CD4-positive, alpha-beta T cell treated with Interleukin-6 at 100 ng/mL for 8 hours (primary cell): ENCODE results near the gene SLC22A23.

Source experiments
- DNase-seq: peaks from one replicate; pipeline ENCODE4 v3.0.0-alpha.2; 2020; ENCODE audit warnings: mixed read lengths, low spot score

Gene SLC22A23

DNA sequence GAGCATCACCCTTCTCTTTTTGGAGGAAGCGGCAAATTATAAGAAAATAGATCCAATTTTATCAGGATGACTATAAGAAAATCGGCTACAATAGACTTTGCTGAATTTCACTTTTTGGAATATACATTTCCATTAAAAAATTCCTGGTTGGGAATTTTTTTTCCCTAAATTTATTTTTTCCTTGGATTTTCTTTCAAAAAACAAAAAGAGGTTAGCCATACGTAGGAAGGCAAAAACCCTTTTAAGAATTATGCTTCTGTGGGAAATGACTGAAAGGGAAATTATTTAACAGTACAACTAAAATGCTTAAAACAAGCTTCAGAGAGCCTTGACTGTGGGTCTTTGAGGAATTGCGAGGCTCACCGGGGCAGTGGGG lies 86.9 kb downstream of the SLC22A23 start:
- DNase-seq: no peak

DNA sequence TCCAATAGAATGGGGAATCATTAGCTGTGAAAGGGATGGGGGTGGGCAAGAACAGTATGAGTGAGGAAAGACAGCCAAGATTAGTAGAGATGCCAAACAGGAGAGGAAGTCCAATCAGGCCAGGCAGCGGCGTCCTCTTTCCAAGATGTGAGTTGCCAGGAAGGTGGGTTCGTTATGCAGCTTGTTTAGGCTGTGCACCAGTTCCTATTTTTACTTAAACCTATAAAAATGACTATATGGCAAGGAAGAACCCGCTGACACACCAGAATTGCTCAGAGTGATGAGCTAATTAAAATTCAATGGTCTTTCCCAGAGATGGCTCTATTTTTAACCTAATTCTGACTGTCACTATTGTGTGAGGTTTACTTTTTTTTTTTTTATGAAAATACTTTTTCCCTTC lies 88.2 kb downstream of the SLC22A23 start:
- no peak for DNase-seq

DNA sequence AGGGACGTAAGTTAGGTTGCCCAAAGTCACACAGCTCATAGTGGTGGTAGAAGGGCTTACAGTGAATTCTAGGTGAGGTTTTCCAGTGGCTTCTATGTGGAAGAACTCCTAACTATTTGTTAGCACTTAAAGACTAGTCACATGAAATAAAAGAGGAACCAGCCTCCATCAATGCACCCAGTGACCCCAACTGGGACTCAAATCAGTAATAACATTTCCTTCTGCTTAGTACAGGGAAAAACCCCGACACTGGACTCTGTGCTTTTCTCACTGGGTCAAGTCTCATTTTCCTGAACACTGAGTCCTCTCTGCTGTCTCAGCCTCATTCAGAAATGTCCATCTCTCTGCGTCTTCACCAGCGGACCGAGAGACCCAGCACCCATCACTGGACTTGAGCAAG lies 89.2 kb downstream of the SLC22A23 start:
- DNase-seq: no peak

DNA sequence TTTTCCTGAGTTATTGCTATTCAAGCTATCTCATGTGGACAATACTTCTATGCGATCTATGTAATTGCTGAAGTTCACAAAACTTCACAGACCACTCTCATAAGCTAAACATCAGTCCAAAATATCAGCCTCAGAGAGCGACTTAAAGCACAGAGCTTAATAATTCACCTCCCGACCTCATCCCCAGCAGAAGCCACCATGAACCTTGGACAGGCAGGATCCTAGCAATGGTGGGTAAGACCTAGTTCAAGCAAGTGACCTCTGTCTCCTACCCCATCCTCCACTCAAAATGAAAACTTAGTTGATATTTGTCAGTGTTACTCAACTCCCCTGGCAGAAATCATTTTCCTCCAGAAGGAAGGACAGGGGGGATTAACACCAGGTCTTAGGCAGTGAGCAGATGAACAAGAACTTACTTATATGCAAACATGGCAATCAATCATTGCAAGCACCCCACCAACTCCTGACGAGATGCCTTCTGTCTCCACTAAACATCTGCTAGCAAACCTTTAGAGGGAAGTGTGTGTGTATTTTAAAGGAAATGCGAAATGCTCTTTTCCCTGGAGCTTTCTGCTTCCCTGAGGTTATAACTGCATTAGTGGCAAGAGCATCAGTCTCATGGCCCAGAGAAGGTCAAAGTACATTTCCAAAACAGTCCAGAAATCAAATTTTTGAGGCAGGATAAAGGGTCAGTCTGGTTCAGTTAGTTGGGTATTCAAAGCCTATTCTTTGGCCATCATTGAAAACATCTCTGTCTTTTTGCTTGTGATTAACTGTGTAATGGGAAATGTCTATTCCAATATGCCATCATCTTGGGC lies 90.0 kb downstream of the SLC22A23 start:
- no peak for DNase-seq

DNA sequence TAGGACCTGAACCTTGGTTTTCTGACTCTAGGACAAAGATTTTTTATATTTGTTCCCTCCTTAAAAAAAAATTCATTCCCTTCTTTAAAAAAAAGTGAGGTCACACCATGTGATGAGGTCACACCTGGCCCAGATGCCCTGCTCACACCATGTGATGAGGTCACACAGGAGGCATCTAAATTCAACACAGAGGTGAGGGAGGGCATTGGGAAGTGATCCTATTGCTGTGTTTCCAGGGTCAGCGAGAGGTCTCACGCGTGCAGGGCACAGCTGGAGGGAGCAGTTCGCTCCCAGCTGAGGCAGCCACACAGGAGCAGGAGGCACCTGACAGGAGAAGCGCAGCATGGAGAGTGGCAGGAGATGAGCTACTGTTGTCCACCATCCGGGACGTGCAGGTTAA lies 92.5 kb downstream of the SLC22A23 start:
- DNase-seq: no peak

DNA sequence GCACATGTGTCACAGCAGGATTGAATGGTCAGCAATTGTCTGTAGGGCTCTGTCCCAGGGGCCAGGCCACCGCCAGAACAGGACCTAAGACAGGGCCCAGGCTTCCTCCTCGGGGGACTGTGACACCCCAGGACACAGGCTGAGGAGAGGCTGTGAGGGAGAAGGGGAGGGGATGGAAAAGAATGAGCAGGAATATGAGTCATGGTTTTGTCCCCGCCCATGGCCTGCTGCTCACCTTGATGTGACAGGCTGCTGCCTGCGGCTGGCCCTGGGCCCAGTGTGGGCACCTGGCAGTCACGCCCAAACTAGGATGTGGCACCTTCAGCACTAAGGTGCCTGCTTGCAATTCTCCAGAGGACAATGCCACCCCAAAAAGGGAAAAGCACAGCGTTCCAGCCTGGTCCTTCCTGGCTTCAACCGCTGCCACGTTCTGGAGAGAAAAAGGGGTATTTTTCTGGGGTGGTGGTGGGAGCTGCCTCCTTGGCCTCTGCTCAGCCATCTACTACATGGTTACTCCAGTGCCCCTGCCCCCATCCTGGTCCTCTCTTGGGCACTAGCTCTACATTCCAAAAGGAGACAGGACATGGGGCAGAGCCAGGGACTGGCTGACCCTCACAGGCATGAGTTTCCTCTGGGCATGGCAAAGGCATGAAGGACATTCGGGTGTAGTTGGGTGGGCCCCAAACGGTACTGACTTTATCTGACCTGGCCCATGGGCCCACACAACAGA lies 93.4 kb downstream of the SLC22A23 start:
- no peak for DNase-seq

DNA sequence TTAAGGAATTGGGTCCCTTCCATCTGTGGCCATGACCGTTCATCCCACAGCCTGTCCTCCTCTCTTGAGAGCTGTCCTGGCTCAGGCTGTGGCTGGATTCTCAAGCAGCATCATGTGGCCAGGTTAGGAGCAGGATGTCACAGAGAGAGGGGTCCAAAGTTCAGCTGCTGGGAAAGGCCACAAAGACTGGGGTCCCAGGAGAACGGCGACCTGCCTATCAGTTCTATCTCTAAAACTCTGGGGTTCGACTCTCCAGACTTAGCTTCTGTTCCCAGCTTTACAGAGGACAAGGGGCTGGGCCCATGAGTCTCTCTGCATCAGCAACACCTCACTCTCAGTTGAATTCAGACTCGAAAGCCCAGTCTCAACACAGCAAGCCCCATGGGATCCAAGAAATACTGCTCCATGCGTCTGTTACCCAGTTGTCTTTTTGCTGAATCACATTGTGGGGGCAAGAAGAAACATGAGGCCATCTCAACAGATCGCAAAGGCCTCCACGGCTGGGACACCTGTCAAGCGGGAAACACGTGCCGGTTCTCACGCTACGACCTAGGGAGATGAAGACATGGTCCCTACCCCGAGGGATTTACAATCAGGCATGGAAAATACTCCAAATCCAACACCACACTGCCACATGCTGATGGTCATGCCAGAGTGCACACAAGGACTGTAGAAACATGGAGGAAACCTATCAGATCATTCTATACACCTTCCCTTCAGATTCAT lies 95.4 kb downstream of the SLC22A23 start:
- no peak for DNase-seq

DNA sequence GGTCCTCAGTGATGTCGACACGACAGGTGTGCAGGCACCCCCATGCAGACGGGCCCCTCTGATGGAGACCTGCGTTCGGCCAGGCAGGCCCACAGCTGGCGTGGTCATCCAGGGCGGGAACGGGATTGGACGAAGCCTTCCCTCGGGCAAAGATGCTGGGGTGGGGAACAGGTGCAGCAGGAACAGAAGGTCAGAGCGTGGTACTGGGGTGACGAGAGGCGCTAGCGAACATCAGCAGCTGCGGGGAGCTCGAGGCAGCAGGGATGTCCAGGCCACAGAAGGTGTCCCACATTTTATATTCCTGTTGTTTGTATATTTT lies 96.2 kb downstream of the SLC22A23 start:
- no peak for DNase-seq

DNA sequence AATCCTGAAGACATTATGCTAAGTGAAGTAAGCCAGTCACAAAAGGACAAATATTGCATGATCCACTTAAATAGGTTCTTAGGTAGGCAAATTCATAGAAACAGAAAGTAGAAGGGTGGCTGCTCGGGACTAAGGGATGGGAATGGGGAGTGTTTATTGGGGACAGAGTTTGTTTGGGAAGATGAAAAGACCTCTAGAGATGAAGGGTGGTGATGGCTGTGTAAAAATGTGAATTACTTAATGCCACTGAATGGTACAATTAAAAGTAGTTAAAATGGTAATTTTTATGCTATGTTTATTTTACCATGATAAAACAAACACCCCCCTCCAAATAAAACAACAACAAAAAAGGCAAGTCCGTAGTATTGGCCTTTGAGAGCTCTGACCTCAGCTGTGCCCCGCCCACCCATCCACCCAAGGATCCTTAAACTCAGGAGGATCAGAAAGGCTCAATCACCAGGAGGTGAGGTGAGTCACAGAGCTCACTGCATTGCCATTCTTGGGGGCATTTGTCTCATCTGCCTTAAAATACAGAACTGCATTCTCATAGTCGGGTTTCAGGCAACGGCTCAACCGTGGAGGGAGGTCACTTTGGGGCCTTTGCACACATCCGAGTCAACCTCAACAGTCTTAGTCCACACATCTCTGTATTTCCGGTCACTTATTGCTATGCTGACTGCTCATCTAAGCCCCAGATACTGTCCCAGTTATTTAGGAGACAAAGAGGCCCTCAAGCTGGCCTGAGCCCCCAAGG lies 96.7 kb downstream of the SLC22A23 start:
- no peak for DNase-seq

DNA sequence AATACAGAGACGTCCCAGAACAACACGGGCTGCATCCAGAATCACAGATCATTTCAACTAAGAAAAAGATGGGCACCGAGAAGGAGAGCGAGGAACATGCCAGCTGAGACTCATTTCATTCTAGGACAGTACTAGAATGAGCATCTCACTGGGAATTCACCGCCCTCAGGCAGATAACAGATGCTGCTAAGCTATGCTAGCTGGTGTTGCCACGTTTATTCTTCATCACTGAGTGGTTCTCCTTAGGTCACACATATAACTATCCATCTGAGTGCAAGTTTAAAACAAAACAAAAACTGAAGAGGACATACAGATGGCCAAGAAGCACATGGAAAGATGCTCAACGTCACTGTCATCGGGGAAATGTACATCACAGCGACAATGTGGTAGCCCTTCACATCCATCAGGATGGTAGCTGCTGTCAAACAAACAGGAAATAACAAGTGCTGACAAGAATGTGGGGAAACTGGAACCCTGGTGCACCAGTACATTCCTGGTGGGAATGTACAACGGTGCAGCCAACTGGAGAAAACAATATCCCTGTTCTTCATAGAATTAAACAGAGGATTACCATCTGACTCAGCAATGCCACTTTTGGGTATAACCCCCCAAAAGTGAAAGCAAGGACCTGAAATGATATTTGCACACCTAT lies 97.6 kb downstream of the SLC22A23 start:
- no peak for DNase-seq

DNA sequence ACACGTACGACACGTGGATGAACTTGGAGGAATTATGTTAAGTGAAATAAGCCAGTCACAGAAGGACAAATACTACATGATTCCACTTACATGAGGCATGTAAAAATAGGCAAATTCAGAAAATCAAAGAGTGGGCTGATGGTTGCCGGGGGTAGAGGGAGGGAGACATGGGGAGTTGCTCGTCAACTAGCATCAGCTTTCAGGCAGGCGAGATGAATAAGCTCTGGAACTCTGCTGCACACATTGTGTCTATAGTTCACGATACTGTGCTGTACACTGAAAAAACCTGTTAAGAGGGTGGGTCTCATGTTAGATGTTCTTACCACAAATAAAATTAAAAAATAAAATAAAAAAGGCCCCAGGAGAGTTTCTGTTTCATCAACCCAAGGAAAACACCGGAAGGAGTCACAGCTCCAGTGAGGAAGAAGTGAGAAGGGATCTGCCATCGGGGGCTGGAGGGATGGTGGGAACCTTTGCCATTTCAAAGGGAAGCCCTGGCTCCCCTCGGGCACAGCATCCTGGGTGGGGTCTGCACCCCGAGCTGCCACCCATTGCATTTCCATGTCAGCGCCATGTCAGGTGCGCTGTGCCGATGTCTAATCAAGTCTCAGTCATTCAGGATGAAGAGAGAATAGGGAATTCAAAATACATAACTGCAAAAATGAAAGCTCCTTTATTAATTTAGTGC lies 98.3 kb downstream of the SLC22A23 start:
- DNase-seq: no peak

DNA sequence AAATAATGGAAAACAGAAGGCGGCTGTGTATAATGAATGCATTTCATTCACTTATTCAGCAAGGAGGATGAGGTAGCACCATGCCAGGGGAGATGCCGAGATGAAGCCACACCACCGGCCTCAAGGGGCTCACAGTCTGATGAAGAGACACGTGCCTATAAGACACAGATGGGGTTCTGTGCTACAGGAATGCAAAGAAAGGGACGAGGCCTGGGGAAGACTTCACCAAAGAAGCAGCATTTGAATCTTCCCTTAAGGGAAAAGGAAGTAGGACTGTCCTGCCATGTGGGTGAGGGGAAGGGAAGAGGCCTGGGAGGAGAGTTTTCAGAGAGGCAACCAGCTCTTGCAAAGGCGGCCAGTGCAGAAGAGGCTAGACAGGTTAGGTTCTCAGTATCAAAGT lies 99.2 kb downstream of the SLC22A23 start:
- DNase-seq: no peak

DNA sequence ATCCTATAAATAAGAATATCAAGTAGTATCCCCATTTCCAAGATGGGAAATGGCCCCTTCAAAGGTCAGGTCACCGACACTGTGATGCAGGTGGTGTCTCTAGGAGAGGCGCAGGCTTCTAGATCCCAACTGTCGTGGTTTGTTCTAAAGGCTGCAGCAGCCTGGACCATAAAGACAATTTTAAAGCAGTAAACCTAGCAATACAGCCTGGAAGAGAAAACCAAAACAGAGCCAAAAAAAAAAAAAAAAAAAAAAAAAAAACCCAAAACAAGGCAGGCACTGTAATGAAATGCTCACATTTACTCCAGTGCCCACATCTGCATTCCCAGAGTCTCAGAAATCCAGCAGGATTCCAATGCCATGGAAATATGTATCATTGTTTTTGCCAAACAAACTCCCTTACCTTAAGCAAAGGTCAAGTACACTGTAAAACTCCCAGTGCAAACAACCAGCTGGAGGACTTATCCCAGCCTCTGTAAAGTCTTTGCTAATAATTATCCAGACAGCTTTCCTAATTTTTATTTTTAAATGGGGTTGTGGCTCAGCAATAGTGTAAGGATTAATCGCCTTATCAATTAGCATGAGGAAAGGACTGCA lies 99.9 kb downstream of the SLC22A23 start:
- no peak for DNase-seq

DNA sequence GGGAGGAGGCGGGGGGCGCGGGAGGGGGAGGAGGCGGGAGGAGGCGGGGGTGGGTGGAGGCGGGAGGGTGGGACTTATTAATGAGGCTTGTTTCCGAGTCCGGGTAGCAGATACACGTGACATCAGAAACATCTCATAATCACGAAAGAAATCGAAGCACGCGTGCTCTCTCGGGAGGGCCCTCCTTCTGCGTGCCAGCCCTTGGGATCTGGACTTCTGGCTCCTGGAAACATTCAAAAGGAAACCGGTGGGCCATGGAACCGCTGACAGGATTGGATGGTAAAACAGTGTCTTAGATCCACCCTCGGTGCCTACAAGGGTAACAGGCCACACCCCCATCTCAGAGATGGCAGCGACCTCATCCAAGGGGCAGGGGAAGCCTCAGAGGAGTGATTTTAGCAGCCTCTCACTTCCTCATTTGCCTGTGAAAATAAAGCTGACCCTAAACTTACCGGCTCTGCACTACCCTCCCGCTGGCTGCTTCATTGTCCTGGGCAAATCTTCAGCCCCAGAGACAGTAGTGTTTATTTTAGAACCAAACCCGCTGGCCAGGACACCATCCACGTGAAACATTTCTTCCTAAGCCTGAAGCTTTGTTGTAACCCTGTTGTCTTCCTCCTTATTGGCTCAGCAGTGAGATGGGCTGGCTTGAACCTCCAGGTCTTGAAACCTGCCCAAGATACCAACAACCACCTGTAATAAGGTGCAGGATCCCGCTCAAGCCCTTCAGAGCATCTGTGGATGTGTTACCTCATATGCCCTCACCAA lies 100.6 kb downstream of the SLC22A23 start:
- peak; percentile 69 for DNase-seq

DNA sequence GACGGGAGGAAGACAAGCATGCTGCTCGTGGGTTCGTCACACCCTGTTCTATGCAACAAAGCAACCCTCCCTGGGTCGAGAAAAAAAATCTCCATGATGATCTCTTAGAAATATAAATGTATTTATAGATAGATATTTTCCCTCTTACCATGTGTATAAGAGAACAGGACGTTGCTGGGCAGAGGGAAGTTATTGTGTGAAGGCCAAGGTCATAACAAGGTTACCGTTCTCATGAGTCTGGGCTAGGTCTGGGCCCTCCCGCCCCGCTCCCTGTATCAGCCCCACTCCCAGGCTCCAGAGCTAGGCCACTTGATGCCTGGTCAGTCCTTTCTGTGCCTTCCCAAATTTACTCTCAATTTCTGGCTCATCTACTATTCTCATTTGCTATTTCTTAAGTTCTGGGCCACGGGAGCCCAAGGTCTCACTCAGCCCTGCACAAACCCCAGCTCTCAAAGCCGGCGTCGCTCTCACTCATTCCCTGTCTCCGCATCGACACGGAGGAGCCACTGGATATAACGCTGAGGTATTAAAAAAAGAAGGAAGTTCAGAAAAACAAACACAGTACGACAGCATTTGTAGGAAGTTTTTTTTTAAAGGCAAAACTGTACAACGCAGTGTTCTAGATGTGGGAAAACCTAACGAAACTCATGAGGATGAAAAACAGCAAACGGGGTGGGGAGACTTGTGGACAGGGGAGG lies 101.3 kb downstream of the SLC22A23 start:
- peak; percentile 30 for DNase-seq

DNA sequence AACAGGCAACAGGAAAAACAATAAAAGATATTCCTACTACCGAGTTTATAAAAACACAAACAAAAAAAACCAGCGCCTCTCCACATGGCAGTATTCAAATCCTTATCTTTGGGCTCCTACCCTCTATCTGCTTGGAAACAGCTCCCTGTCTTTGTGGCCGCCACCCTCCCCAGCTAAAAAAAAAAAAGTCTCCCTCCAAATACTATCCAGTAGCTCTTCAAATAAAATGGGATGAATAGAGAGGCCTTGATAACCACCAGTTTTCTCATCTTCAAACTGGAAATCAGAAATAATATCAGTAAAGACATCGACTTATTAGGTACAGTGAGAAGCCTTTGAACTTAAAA lies 101.9 kb downstream of the SLC22A23 start:
- DNase-seq: no peak

DNA sequence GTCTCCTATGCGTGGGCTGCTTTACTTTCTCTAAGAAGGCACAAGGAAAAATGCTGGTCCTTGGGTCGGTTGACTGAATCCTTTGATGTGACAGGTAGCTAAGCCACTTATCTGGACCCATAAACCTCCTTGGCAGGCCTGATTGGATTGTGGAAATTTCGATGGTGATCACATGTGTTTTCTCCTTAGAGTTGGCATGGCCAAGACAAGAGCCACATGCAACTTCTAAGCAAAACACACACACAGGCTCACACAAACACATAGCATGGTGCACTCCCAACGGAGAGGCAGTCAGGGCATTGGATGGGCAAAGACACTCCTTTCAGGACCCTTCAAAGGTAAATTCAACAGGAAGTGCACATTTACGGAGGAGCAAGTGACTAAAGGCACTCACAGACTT lies 102.9 kb downstream of the SLC22A23 start:
- no peak for DNase-seq

DNA sequence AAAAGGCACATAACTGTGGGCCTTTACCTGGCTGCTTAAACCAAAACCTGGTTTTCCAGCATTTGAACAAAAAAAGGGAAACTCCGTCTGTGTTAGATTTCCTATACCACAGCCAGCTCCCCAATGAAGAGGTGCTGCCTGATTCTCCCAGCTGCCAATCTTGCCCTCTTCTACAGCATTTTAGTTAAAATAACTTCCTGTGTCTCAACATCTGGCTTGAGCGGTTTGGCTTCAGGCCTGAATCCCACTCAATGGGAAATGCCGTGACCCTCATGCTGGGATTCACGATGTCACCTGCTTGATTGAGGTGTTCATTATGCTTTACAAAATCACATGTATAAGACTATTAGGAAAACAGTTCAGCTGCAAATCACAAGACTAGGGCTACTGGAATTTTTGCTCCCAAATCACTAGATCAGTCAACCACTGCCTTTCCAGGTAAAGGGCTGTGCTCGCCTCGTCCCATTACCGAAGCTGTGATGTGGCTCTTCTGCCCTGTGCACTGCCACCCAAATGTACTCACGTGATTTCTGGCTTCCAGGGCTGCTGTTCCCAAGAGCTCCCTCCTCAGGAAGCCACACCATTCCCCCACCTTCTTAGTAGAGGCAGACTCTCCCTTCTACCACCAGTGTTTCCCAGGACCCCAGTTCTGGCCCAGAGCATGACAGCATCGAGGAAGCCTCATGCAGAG lies 103.5 kb downstream of the SLC22A23 start:
- no peak for DNase-seq

DNA sequence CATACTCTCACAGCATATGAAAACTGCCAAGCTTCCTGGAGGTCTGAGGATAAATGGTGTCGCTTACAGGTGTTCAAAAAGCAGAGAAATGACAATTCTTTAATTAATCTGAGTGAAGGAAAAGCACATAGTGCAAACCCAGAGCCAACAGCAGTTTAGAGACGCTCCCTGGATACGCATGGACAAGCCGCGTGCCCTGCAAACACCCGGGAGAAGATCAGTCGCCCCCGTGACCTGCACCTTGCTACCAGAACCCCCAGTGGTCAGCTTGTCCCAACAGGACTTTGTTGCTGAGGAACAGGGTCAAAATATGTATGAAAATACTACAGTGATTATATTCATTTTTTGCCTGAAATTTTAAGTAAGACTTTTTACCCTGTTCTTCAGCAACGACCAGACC lies 104.2 kb downstream of the SLC22A23 start:
- DNase-seq: no peak
